Glutamatergic neuron (in vitro differentiated cells): ENCODE data around the gene TAP2. TPM values are rescaled to one million over a fixed set of nuclear protein-coding genes. Genes with fewer than 3 reads are reported as not detected.

ENCODE experiments used
- DNase-seq: peaks from one replicate; pipeline ENCODE4 v3.0.0; 2022
- H3K27ac Mint-ChIP-seq: one replicate; pipeline ENCODE4 v1.8.0; 2020; ENCODE audit warnings: mild to moderate bottlenecking, mixed read lengths, inconsistent platforms; ENCODE audit not compliant: unreplicated experiment
- H3K27me3 Mint-ChIP-seq: one replicate; pipeline ENCODE4 v1.8.0; 2020; ENCODE audit warnings: mild to moderate bottlenecking, moderate library complexity, mixed read lengths, inconsistent platforms; ENCODE audit not compliant: unreplicated experiment
- H3K36me3 Mint-ChIP-seq: one replicate; pipeline ENCODE4 v1.8.0; 2020; ENCODE audit warnings: mild to moderate bottlenecking, mixed read lengths, inconsistent platforms; ENCODE audit not compliant: unreplicated experiment
- H3K4me1 Mint-ChIP-seq: one replicate; pipeline ENCODE4 v1.8.0; 2020; ENCODE audit warnings: mild to moderate bottlenecking, low read depth, mixed read lengths, inconsistent platforms; ENCODE audit not compliant: unreplicated experiment
- H3K4me3 Mint-ChIP-seq: one replicate; pipeline ENCODE4 v1.8.0; 2020; ENCODE audit warnings: mild to moderate bottlenecking, mixed read lengths, inconsistent platforms; ENCODE audit not compliant: unreplicated experiment
- H3K9me3 Mint-ChIP-seq: one replicate; pipeline ENCODE4 v1.8.0; 2020; ENCODE audit warnings: mild to moderate bottlenecking, moderate library complexity, mixed read lengths, inconsistent platforms; ENCODE audit not compliant: unreplicated experiment
- CTCF ChIP-seq: fragments of 200-600 bp; sonication (generic); IDR thresholded peaks from one replicate; pipeline ENCODE4 v1.5.0; 2021; ENCODE audit not compliant: partially characterized antibody, unreplicated experiment
- total RNA-seq: library from RNA; stranded (reverse); fragmentation: NEBNext Ultra II Directional; extraction: Animal tissue kit (Norgen Biotek cat#: 25700); gene quantifications from one replicate; pipeline ENCODE4 v1.2.1, GENCODE V29; 2021; ENCODE audit not compliant: unreplicated experiment

The TAP2 gene
- total RNA-seq, 1 donor from 2014 or later: 1.9 TPM

GRCh38 chr6:32854376-32855178 is 16.0 kb upstream of the TAP2 start:
- Mint-ChIP-seq H3K36me3 (peaks cover 6% of the 10 kb centered on the region), H3K27ac (no peak overlapping the region), H3K9me3 (peaks cover 12% of the 10 kb centered on the region), H3K27me3 (peaks cover 32% of the 10 kb centered on the region), H3K4me1 (no peaks in the 10 kb centered on the region), H3K4me3 (peak overlapping the region; percentile 93)
- DNase-seq: no peak
- TF ChIP-seq CTCF: no peak

- Mint-ChIP-seq H3K4me1 (no peaks in the 10 kb centered on the region), H3K4me3 (peak within 1 kb of the TSS; percentile 93), H3K27ac (no peak within 1 kb of the TSS), H3K27me3 (peaks cover 29% of the 10 kb centered on the region), H3K9me3 (peaks cover 12% of the 10 kb centered on the region), H3K36me3 (peaks cover 6% of the 10 kb centered on the region)
- DNase-seq: peak; percentile 89
- TF ChIP-seq CTCF: peak; percentile 39
These were observed 15.2 kb upstream of the TAP2 start, which contains the start of the genes PSMB9 and TAP1 for GRCh38 chr6:32853541-32854375. Gene PSMB9, plus strand, starts transcription at chr6:32854192. Its CDS starts 38 bp downstream, at chr6:32854230. Gene TAP1, minus strand, starts transcription at chr6:32853704. Its CDS starts 68 bp downstream, at chr6:32853636.

GRCh38 chr6:32852844-32853540 is 14.5 kb upstream of the TAP2 start:
- peak; percentile 24 for DNase-seq
- H3K36me3 Mint-ChIP-seq: peaks cover 6% of the 10 kb centered on the region
- peaks cover 12% of the 10 kb centered on the region for H3K9me3 Mint-ChIP-seq
- peak overlapping the region; percentile 76 for H3K4me3 Mint-ChIP-seq
- no peaks in the 10 kb centered on the region for H3K4me1 Mint-ChIP-seq
- no peak overlapping the region for H3K27ac Mint-ChIP-seq
- H3K27me3 Mint-ChIP-seq: peaks cover 29% of the 10 kb centered on the region
- no peak for TF ChIP-seq CTCF

GRCh38 chr6:32852018-32852843 is 13.7 kb upstream of the TAP2 start:
- DNase-seq: no peak
- H3K9me3 Mint-ChIP-seq: peaks cover 12% of the 10 kb centered on the region
- H3K4me1 Mint-ChIP-seq: no peaks in the 10 kb centered on the region
- peak overlapping the region; percentile 76 for H3K4me3 Mint-ChIP-seq
- H3K27me3 Mint-ChIP-seq: peaks cover 28% of the 10 kb centered on the region
- H3K36me3 Mint-ChIP-seq: peaks cover 6% of the 10 kb centered on the region
- H3K27ac Mint-ChIP-seq: no peak overlapping the region
- TF ChIP-seq CTCF: no peak
